Parathyroid adenoma (tissue), 2 donors: ENCODE measurements around the gene ZNF77.

ENCODE experiments used
- H2AFZ ChIP-seq: fragments of 300-600 bp; sonication (generic); one replicate; pipeline ENCODE4 v1.7.0; 2017; ENCODE audit warnings: antibody characterized with exemption, mild to moderate bottlenecking
- H3K27ac ChIP-seq: fragments of 300-600 bp; sonication (generic); one replicate; pipeline ENCODE4 v1.7.0; 2017
- H3K27me3 ChIP-seq: fragments of 300-600 bp; sonication (generic); one replicate; pipeline ENCODE4 v1.7.0; 2017; ENCODE audit warnings: low read length; ENCODE audit not compliant: control insufficient read depth, insufficient read depth
- H3K36me3 ChIP-seq: fragments of 300-600 bp; sonication (generic); one replicate; pipeline ENCODE4 v1.7.0; 2017; ENCODE audit warnings: low read length; ENCODE audit not compliant: control insufficient read depth, insufficient read depth
- H3K4me1 ChIP-seq: fragments of 300-600 bp; sonication (generic); one replicate; pipeline ENCODE4 v1.7.0; 2017; ENCODE audit warnings: control low read depth
- H3K4me2 ChIP-seq: fragments of 300-600 bp; sonication (generic); one replicate; pipeline ENCODE4 v1.7.0; 2017; ENCODE audit warnings: low read length
- H3K4me3 ChIP-seq: fragments of 300-600 bp; sonication (generic); one replicate; pipeline ENCODE4 v1.7.0; 2017; ENCODE audit warnings: low read depth, low read length
- H3K79me2 ChIP-seq: fragments of 300-600 bp; sonication (generic); one replicate; pipeline ENCODE4 v1.7.0; 2017; ENCODE audit warnings: control low read depth
- H3K9ac ChIP-seq: fragments of 300-600 bp; sonication (generic); one replicate; pipeline ENCODE4 v1.7.0; 2017; ENCODE audit warnings: mild to moderate bottlenecking
- H3K9me3 ChIP-seq: fragments of 300-600 bp; sonication (generic); one replicate; pipeline ENCODE4 v1.7.0; 2017; ENCODE audit warnings: low read length; ENCODE audit not compliant: control insufficient read depth
- CTCF ChIP-seq: fragments of 300-600 bp; sonication (generic); IDR thresholded peaks from one replicate; pipeline ENCODE4 v1.7.0; 2017; ENCODE audit warnings: antibody characterized with exemption, mild to moderate bottlenecking
- donor health status: primary hyperparathyroidism.

Gene ZNF77

DNA sequence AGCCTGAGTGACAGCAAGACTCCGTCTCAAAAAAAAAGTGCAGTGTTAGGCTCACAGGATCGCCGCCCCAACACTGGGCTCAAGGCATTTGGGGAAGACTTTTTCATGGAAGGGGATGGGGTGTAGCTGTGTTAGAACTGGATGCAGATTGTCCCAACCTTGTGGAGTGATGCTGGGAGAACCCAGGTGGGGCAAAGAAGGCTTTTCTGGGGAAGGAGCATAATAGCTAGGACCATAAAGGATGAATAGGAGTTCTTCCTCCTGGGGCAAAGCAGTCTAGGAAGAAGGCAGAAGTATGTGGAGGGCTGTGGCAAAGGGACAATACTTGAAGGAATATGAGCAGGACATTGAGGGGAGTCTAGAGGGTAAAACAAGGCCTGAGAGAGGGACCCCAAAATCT, 43.8 kb upstream of the ZNF77 start:
- no peak overlapping the region for H3K4me2 ChIP-seq
- no peak for TF ChIP-seq CTCF
- H2AFZ ChIP-seq = no peak overlapping the region
- H3K27me3 ChIP-seq = no peaks in the 10 kb centered on the region
- H3K4me3 ChIP-seq = no peak overlapping the region
- H3K27ac ChIP-seq = no peak overlapping the region
- no peak overlapping the region for H3K9ac ChIP-seq
- H3K36me3 ChIP-seq = no peaks in the 10 kb centered on the region
- peaks cover 9% of the 10 kb centered on the region for H3K4me1 ChIP-seq
- H3K79me2 ChIP-seq = no peaks in the 10 kb centered on the region
- no peaks in the 10 kb centered on the region for H3K9me3 ChIP-seq

- no peak overlapping the region for H3K4me2 ChIP-seq
- no peak overlapping the region for H2AFZ ChIP-seq
- H3K4me1 ChIP-seq = peaks cover 17% of the 10 kb centered on the region
- H3K9me3 ChIP-seq = no peaks in the 10 kb centered on the region
- no peaks in the 10 kb centered on the region for H3K27me3 ChIP-seq
- no peak overlapping the region for H3K9ac ChIP-seq
- no peak for TF ChIP-seq CTCF
- no peaks in the 10 kb centered on the region for H3K79me2 ChIP-seq
- no peaks in the 10 kb centered on the region for H3K36me3 ChIP-seq
- H3K4me3 ChIP-seq = no peak overlapping the region
- H3K27ac ChIP-seq = no peak overlapping the region
Measured at GRCh38 chr19:2987797-2988196, 43.0 kb upstream of the ZNF77 start.

GRCh38 chr19:2986951-2987524, 42.3 kb upstream of the ZNF77 start:
- peaks cover 24% of the 10 kb centered on the region for H3K4me1 ChIP-seq
- TF ChIP-seq CTCF = no peak
- no peaks in the 10 kb centered on the region for H3K79me2 ChIP-seq
- H3K27me3 ChIP-seq = no peaks in the 10 kb centered on the region
- no peaks in the 10 kb centered on the region for H3K9me3 ChIP-seq
- H3K4me2 ChIP-seq = no peak overlapping the region
- H3K27ac ChIP-seq = no peak overlapping the region
- no peak overlapping the region for H2AFZ ChIP-seq
- no peaks in the 10 kb centered on the region for H3K36me3 ChIP-seq
- no peak overlapping the region for H3K4me3 ChIP-seq
- H3K9ac ChIP-seq = no peak overlapping the region

GRCh38 chr19:2984215-2984528, 39.4 kb upstream of the ZNF77 start:
- H3K9me3 ChIP-seq = no peaks in the 10 kb centered on the region
- no peaks in the 10 kb centered on the region for H3K27me3 ChIP-seq
- peak overlapping the region; percentile 57 for H3K4me3 ChIP-seq
- peaks cover 24% of the 10 kb centered on the region for H3K4me1 ChIP-seq
- peak overlapping the region; percentile 97 for H2AFZ ChIP-seq
- H3K4me2 ChIP-seq = peak overlapping the region; percentile 92
- TF ChIP-seq CTCF = no peak
- H3K9ac ChIP-seq = no peak overlapping the region
- no peaks in the 10 kb centered on the region for H3K79me2 ChIP-seq
- no peaks in the 10 kb centered on the region for H3K36me3 ChIP-seq
- peak overlapping the region; percentile 93 for H3K27ac ChIP-seq
